GM12872 (cell line): ENCODE measurements around the gene RNU6-1.

Source experiments
- TF ChIP-seq, protein P1 (sequence below): IDR thresholded peaks from 3 replicates; pipeline ENCODE4 v1.5.1; 2011; ENCODE audit warnings: low read depth, mild to moderate bottlenecking, low read length, moderate library complexity; ENCODE audit not compliant: insufficient read depth

RNU6-1 gene

DNA sequence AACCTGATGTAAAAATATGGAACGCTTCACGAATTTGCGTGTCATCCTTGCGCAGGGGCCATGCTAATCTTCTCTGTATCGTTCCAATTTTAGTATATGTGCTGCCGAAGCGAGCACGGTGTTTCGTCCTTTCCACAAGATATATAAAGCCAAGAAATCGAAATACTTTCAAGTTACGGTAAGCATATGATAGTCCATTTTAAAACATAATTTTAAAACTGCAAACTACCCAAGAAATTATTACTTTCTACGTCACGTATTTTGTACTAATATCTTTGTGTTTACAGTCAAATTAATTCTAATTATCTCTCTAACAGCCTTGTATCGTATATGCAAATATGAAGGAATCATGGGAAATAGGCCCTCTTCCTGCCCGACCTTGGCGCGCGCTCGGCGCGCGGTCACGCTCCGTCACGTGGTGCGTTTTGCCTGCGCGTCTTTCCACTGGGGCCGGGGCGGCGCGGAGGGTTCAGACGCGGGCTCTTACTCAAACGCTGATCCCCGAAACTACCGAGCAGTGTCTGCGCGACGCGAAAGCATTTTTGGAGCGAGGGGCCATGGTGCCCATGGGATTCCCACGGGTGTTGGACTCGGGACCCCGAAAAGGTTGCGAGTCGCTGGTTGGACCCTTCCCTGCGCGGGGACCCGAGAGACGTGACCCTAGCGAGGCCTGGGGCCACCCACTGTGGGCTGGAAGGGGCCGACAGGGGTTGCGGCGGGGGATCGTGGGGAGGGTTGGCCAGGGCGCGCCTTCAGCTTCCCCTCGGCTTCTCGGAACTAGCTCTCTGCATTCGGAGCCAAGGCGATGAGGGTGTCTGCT, at the start of gene RNU6-1:
TSS of gene RNU6-1 (minus strand) at position 117 of the 820 bp plus-strand sequence.
- TF ChIP-seq, protein P1, sequence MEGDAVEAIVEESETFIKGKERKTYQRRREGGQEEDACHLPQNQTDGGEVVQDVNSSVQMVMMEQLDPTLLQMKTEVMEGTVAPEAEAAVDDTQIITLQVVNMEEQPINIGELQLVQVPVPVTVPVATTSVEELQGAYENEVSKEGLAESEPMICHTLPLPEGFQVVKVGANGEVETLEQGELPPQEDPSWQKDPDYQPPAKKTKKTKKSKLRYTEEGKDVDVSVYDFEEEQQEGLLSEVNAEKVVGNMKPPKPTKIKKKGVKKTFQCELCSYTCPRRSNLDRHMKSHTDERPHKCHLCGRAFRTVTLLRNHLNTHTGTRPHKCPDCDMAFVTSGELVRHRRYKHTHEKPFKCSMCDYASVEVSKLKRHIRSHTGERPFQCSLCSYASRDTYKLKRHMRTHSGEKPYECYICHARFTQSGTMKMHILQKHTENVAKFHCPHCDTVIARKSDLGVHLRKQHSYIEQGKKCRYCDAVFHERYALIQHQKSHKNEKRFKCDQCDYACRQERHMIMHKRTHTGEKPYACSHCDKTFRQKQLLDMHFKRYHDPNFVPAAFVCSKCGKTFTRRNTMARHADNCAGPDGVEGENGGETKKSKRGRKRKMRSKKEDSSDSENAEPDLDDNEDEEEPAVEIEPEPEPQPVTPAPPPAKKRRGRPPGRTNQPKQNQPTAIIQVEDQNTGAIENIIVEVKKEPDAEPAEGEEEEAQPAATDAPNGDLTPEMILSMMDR = no peak

- TF ChIP-seq, protein P1 = no peak
These were observed 47.9 kb upstream of the RNU6-1 start for GRCh38 chr15:67887776-67888175.

- TF ChIP-seq, protein P1 = no peak
These were observed 46.0 kb upstream of the RNU6-1 start for GRCh38 chr15:67885861-67886260.

- TF ChIP-seq, protein P1 = no peak
These were observed 45.3 kb upstream of the RNU6-1 start for GRCh38 chr15:67885175-67885523.

DNA sequence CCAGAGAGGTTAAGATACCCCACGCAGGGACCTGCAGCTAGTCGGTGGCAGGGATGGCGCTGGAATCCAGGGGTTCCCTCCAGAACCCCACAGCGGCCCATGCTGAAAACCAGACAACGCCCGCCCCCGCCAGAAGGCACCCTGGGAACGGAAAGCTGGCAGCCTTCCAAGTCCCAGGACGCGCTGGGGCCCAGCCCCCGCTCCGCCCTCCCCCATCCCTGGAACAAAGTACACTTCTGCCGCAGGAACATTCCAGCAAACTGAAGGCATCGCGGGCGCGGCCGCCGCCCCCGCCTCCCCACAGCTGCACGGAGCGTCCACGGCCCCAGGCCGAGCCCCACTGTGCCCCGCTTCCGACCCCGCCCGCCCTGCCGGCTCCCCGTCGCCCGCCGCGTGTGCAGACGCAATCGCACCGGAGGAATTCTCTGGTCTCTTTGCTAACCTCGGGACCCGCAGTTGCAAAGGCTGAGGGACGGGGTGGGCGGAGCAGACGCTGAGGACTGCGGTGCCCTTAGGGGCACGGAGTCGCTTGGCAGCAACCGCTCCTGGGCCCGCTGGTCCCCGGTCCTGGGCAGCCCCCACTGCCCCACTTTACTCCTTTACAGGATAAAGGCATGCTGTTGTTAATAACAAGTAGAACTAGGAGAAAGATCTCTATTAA, 44.8 kb upstream of the RNU6-1 start:
- TF ChIP-seq, protein P1 = no peak

DNA sequence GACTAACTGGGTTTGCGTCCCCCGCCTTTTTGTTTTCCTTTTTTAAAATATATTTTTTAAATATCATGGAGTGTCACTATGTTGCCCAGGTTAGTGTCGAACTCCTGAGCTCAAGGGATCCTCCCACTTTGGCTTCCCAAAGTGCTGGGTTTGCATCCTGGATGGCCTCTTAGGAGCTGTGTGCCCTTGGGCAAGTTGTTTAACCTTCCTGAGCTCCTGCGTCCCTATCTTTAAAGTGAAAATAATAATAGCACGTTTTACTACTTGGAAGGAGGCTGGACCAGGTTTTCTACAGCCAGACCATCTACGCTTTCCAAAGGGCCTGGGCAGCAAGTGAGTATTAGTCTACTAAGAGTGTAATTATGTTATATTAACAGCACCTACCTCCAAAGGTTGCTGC, 44.2 kb upstream of the RNU6-1 start:
- TF ChIP-seq, protein P1 = no peak

DNA sequence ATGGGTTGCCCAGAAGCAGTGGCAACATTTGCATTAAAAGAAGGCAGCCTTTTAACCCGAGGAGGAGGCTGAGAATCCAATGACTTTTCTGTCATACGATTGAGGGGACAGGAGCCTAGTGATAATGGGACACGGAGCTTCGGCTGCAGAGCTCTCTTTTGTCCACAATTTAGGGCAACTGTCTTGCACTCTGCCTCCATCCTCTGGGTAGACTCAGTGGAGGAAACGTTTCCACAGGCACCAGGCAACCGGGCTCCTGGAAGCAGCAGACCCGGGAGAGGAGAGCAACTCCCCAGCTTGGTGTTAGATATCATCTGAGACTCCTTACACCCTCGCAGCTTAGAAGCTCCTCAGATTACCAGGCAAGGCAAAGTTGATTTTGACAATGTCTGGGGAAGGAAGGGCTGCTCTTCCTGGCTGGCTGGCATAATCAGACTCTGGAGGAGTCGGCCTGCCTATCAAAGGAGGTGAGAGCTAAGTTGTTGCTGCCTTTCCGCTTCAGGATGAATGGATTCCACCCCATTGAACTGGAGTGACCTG, 43.5 kb upstream of the RNU6-1 start:
- TF ChIP-seq, protein P1 = no peak
